C4-2B (cell line): ENCODE measurements around the gene RPH3AL.

Source experiments
- CTCF ChIP-seq: fragments of 450-650 bp; conservative IDR thresholded peaks from 2 replicates; pipeline ENCODE4 v1.5.1; 2017; ENCODE audit warnings: mild to moderate bottlenecking
- ZFX ChIP-seq: fragments of 450-650 bp; IDR thresholded peaks from 2 replicates; pipeline ENCODE4 v1.6.1; 2017

GRCh38 chr17:269616-270514 lies 82.7 kb downstream of the RPH3AL start:
- TF ChIP-seq CTCF (no peak), ZFX (no peak)
